ENCODE results near the gene OPRM1.
"Not testable (repeated sequence)": the region's sequence is repeated elsewhere in the genome, so short reads cannot be mapped to it uniquely, and the experiment has no call there.

The OPRM1 gene

DNA sequence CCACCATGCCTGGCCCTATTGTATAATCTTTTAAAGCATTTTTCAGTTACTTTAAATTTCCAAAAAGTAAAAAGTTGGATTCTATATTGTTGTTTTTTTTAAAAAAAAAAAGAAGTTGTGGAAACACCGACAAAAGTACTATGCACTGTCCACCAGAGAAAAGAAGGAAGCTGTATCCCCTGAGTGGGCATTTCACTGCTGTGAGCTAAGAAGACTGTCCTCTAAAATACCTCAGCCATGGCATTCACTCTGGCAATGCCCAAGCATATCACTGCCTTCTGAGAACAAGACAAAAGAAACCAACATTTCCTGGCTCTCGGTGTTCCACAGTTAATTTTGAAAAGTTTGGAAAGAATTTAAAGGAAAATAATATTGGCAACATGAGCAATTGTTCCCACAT is 199.8 kb downstream of the OPRM1 start:
- DNase-seq (ENCODE audit: low read depth, low spot score): no peak

DNA sequence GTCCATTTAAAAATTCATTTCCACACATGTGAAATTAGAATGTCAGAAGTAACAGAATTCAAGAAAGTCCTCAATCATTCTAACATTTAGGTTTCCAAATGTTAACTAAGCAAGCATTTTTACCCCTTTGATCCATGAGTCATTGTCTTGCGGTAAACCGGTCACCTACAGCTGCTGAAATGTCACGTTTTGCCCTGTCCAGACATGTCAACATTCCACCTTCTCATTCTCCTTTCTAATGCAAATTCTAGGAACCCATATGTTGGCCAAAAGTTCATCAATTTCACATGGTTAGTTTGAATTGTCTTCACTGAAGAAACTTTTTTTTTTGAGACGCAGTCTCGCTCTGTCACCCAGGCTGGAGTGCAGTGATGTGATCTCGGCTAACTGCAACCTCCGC is 200.4 kb downstream of the OPRM1 start:
- no peak for DNase-seq (ENCODE audit: low read depth, low spot score)

DNA sequence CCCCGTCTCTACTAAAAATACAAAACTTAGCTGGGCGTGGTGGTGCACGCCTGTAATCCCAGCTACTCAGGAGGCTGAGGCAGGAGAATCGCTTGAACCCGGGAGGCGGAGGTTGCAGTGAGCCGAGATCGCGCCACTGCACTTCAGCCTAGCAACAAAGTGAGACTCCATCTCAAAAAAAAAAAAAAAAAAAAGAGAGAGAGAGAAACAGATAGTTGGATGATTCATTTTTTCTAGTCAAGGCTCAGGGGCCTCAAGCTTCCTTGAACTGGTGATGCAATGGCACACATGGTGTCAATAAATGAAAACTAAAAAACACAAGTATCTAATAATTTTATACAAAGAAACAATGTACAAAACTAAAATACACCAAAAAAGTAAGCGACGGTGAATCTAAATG is 202.0 kb downstream of the OPRM1 start:
- DNase-seq (ENCODE audit: low read depth, low spot score): not testable (repeated sequence)

- DNase-seq (ENCODE audit: low read depth, low spot score): no peak
Measured at GRCh38 chr6:154241581-154241980, 202.5 kb downstream of the OPRM1 start.

GRCh38 chr6:154242617-154243357 is 203.7 kb downstream of the OPRM1 start:
- DNase-seq (ENCODE audit: low read depth, low spot score): no peak

DNA sequence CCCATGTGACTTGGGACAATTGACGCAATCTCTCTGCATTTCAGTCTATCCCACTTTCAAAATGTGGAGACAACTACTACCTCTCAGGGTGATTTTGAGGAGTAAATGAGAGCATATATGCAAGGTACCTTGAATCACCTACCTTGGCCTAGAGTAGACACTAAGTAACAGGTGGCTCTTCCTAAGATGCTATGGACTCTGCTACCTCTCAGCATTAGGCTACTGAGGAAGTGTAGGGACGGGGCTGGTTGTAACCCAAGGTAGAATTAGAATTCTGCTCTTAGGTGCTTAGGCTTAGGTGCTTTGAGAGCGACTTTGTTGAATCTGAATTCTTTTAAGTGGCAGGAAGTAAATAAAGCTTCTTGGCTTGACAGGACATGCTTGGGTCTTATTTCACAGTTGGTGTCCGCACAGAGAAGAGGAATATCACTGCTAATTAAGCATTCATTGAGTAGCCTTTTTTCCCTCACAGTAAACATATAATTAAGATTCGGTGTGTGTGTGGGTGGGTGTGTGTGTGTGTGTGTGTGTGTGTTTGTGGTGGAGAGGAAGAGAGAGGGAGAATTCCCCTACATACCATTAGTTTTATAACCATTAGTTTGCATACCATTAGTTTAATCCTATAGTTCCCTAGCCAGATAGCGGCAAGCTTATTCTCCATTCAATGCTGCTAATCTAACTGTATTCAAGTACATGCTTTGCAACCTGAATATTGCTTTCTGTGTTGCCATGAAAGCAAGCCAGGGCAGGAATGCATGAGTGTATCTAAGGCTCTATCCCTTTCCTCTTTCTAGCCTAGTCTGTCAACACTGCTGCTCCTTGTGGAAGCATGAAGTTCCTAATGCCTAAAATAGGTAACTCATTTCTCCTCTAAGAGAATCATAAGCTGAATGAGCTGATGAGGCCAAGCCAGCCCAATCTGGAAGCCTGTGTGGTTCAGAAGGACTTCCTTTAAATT is 205.0 kb downstream of the OPRM1 start:
- no peak for DNase-seq (ENCODE audit: low read depth, low spot score)

DNA sequence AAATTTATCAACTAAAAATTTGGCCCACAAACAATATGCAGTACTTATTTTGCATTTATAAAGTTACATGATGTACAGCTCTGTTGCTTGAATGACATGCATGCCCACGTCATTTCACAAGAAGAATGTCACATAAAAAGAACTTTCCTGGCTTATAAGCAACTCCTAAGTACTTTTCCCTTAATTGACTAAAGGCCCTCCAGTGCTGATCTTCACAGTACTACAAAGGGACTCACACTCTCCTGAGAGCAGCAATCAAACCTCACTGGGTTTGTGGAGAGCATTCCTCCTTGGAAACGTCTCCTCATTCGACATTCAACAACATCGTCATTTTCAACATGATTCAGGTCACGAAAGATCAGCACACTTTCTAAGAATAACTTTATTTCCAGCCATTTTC is 206.5 kb downstream of the OPRM1 start:
- DNase-seq (ENCODE audit: low read depth, low spot score): no peak

DNA sequence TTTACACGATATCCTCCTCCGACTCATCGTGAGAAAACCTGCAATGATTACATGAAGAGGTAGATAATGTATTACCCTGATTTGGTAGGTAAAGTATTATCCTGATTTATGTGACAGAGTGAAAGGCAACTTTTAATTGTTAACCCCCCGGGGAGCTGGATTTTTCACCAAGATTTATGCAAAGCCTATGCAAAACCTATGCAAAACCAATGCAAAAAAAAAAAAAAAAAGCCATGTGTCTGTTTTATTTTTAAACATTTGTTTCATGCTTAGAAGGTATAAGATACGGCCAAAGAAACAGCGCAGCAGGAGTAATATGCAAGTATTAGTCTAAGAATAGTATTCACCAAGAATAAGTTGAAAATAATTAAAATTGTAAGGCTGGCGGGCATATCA is 207.7 kb downstream of the OPRM1 start:
- DNase-seq (ENCODE audit: low read depth, low spot score): no peak

GRCh38 chr6:154247119-154247861 is 208.2 kb downstream of the OPRM1 start:
- no peak for DNase-seq (ENCODE audit: low read depth, low spot score)

DNA sequence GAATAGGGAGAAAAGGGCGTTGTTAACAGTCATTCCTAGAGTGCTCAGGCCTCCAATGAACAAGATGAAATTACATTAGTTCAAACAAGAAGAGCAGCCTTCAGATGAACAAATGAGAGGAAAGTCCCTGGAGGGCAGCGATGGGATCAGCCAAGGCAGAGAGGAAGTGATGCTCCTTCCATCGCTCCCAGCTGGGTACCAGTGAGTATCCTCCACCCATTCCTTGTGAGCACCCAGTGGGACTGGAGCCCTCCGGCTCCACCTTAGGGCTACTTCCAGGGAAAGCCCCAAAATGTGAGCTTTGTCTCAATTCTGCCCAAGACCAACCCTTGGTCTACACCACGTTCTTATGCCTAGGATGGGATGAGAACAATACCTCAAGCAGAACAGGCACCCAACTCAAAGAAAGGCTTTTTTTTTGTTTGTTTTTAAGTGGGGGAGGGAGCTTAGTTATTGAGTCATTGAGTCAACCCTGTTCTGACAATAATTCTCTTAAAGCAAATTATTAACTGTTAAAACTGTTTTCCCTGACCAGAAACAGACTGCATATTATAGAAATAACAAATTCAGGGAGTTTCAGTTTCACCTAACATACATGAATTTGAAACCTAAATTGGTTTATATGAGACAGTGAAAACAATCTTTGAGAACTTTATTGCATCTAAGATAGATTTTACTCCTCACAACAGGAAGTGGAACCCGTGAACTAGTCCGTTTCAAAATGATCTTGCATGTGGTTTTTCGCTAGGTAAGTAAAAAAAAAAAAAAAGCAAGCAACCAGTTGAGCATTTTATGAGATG is 210.7 kb downstream of the OPRM1 start:
- no peak for DNase-seq (ENCODE audit: low read depth, low spot score)

- DNase-seq (ENCODE audit: low read depth, low spot score): no peak
Measured at GRCh38 chr6:154251116-154251515, 212.1 kb downstream of the OPRM1 start.

DNA sequence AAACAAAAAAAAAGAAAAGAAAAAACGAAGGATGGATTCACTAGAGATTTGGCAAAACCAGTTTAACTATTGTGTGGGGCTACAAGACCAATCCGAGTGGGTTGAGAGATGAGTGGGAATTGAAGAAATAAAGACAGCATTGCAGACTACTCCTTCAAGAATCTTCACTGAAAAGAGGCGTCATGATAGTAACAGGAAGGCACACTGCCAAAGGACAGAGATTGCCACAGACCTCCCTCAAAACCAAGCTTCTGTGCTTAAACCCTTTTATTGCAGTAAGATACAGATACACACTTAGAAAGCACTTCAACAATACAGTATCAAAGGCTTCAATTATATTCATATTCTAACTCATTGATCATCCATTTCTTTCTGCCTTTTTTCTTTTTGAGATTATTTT is 213.6 kb downstream of the OPRM1 start:
- no peak for DNase-seq (ENCODE audit: low read depth, low spot score)

DNA sequence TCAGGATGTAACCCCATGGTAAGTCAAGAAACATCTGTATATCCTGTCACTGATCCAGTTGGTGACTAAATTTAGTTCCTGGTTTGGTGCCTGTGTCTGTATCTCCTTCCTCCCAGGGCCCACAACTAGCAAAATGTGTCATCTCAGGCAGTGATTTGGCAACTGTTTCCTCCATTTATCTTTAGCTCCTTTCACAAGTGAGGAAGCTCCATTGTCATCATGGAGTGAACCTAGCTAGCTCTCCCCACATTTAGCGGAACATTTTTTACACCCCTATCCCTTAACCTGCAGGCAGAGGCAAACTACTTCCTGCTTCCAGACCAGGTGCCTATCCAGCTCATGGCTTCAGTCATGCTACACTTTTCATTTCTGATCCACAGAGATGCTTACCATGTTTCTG is 218.0 kb downstream of the OPRM1 start:
- no peak for DNase-seq (ENCODE audit: low read depth, low spot score)

- no peak for DNase-seq (ENCODE audit: low read depth, low spot score)
Measured at GRCh38 chr6:154258064-154258757, 219.2 kb downstream of the OPRM1 start.

DNA sequence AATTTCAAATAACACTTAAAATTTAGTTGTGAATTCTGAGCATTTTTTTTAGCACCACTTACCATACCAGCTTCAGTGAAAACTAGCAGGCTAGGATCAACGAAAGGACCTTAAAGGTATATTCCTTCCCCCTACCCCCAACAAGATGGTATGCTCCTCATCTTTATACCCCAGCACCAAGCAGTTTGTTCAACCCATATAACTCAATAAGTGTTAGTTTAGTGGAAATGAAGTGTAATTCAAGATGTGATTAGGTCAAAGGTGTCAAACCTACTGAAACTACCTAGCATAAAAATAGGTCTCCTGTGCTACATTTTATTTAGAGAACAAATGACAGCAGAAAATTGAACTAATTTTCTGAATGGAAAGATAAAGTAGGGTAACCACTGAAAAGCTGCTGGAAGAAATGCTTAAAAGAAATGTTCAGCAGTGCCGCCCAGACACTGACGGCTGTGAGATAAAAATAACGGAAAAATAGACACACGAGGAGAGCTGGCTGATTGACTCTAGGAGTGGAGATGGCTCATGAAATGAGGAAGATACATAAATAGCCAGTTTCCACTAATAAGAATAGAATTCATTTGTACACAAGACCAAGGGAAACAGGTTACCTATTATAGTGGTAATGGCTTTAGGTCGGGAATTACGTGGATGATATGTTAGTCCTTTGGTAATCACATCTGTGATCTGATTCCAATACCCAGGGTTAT is 222.8 kb downstream of the OPRM1 start:
- no peak for DNase-seq (ENCODE audit: low read depth, low spot score)

DNA sequence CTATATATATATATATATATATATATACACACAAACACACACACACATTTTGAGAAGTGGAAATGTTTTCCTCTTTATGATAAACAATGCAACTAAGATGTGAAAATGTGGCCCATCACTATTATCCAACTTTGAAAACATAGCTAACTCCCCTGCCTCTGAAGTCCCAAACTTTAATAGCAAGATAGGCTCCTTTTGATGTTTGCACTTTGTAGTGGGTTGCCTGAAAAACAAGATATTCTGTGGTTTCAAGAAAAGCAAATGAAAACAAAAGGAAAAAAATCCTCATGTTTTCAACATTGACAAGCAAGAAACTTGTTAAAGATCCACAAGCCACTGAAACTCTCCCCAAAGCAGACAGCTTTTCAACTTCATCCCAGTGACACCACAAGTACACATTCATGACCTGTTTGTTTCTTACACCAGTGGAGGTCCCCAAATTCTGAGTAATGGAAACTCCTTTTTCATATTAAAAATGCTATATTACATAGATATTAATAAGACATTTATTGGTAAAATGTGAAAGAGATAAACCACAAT is 227.6 kb downstream of the OPRM1 start:
- no peak for DNase-seq (ENCODE audit: low read depth, low spot score)

- DNase-seq (ENCODE audit: low read depth, low spot score): no peak
Measured at GRCh38 chr6:154267508-154268106, 228.6 kb downstream of the OPRM1 start.

GRCh38 chr6:154268486-154268885 is 229.4 kb downstream of the OPRM1 start:
- DNase-seq (ENCODE audit: low read depth, low spot score): no peak

GRCh38 chr6:154274168-154274567 is 235.1 kb downstream of the OPRM1 start:
- no peak for DNase-seq (ENCODE audit: low read depth, low spot score)
